Liver (tissue), 9 donors: Measurements from ENCODE around the gene FSTL1. TPM values are rescaled to one million over a fixed set of nuclear protein-coding genes. Genes with fewer than 3 reads are reported as not detected.

ENCODE experiments used
- DNase-seq: peaks from one replicate; pipeline ENCODE4 v3.0.0-alpha.2; 2017; ENCODE audit warnings: low spot score
- H3K27ac ChIP-seq, 2 donors: one replicate each; pipeline ENCODE4 v1.7.0; 2013; ENCODE audit warnings: inconsistent platforms in 2 of 2, low read length in 2 of 2, control low read depth in 1 of 2, low read depth in 1 of 2, mild to moderate bottlenecking in 1 of 2
- H3K27me3 ChIP-seq, 4 donors: one replicate each; pipeline versions ENCODE4 v1.6.1 to v1.7.0; 2013; ENCODE audit warnings: low read length in 3 of 4, inconsistent platforms in 1 of 4, mild to moderate bottlenecking in 1 of 4, moderate library complexity in 1 of 4; ENCODE audit not compliant: control insufficient read depth in 4 of 4, insufficient read depth in 4 of 4
- H3K36me3 ChIP-seq, 4 donors: one replicate each; pipeline versions ENCODE4 v1.6.1 to v1.7.0; 2013; ENCODE audit warnings: low read length in 3 of 4, mild to moderate bottlenecking in 3 of 4, low read depth in 1 of 4, moderate library complexity in 1 of 4; ENCODE audit not compliant: control insufficient read depth in 4 of 4, insufficient read depth in 3 of 4
- H3K4me1 ChIP-seq, 4 donors: one replicate each; pipeline versions ENCODE4 v1.6.1 to v1.7.0; 2013; ENCODE audit warnings: low read length in 3 of 4, mild to moderate bottlenecking in 3 of 4, moderate library complexity in 1 of 4; ENCODE audit not compliant: control insufficient read depth in 4 of 4, insufficient read depth in 4 of 4
- H3K4me3 ChIP-seq, 3 donors: one replicate each; pipeline versions ENCODE4 v1.6.1 to v1.7.0; 2013; ENCODE audit warnings: low read length in 3 of 3, control low read depth in 1 of 3, low read depth in 1 of 3, mild to moderate bottlenecking in 1 of 3
- H3K9ac ChIP-seq, 2 donors: one replicate each; pipeline ENCODE4 v1.7.0; 2013; ENCODE audit warnings: low read length in 2 of 2, mild to moderate bottlenecking in 2 of 2, moderate library complexity in 2 of 2, control low read depth in 1 of 2, low read depth in 1 of 2
- H3K9me3 ChIP-seq, 4 donors: one replicate each; pipeline versions ENCODE4 v1.6.1 to v1.7.0; 2013; ENCODE audit warnings: low read length in 3 of 4; ENCODE audit not compliant: control insufficient read depth in 4 of 4
- ATF3 ChIP-seq: IDR thresholded peaks from 2 replicates; pipeline ENCODE4 v1.6.1; 2016; ENCODE audit warnings: antibody characterized with exemption
- CTCF ChIP-seq: fragments of 150-350 bp; IDR thresholded peaks from 2 replicates; pipeline ENCODE4 v1.5.1; 2017; ENCODE audit warnings: improper control_type of control experiment, low read depth, low read length; ENCODE audit not compliant: missing input control
- EGR1 ChIP-seq, 2 donors: IDR thresholded peaks; 2 replicates each; pipeline ENCODE4 v1.6.1; 2016 to 2018; ENCODE audit warnings: antibody characterized with exemption in 2 of 2, low read depth in 2 of 2
- FOXA1 ChIP-seq: IDR thresholded peaks from 2 replicates; pipeline ENCODE4 v1.6.1; 2016; ENCODE audit warnings: antibody characterized with exemption
- FOXA2 ChIP-seq: IDR thresholded peaks from 2 replicates; pipeline ENCODE4 v1.6.1; 2016; ENCODE audit warnings: antibody characterized with exemption
- GABPA ChIP-seq, 2 donors: IDR thresholded peaks in 1 of 2; conservative IDR thresholded peaks in 1 of 2; 2 replicates each; pipeline ENCODE4 v1.6.1; 2016; ENCODE audit warnings: antibody characterized with exemption in 2 of 2, mild to moderate bottlenecking in 1 of 2, moderate library complexity in 1 of 2
- HNF4A ChIP-seq, 2 donors: conservative IDR thresholded peaks; 2 replicates each; pipeline ENCODE4 v1.6.1; 2016; ENCODE audit warnings: antibody characterized with exemption in 2 of 2, mild to moderate bottlenecking in 2 of 2
- JUND ChIP-seq, 2 donors: IDR thresholded peaks; 2 replicates each; pipeline ENCODE4 v1.6.1; 2016; ENCODE audit warnings: antibody characterized with exemption in 2 of 2
- NR2F2 ChIP-seq: IDR thresholded peaks from 2 replicates; pipeline ENCODE4 v1.6.1; 2016; ENCODE audit warnings: antibody characterized with exemption
- RAD21 ChIP-seq, 2 donors: IDR thresholded peaks; 2 replicates each; pipeline ENCODE4 v1.6.1; 2016; ENCODE audit warnings: antibody characterized with exemption in 2 of 2, mild to moderate bottlenecking in 2 of 2
- REST ChIP-seq: IDR thresholded peaks from 2 replicates; pipeline ENCODE4 v1.6.1; 2016; ENCODE audit warnings: antibody characterized with exemption, mild to moderate bottlenecking
- RXRA ChIP-seq, 2 donors: IDR thresholded peaks; 2 replicates each; pipeline ENCODE4 v1.6.1; 2017 to 2018; ENCODE audit warnings: antibody characterized with exemption in 2 of 2, mild to moderate bottlenecking in 1 of 2
- SP1 ChIP-seq: IDR thresholded peaks from 2 replicates; pipeline ENCODE4 v1.6.1; 2018; ENCODE audit warnings: antibody characterized with exemption, mild to moderate bottlenecking
- TAF1 ChIP-seq: conservative IDR thresholded peaks from 2 replicates; pipeline ENCODE4 v1.6.1; 2016; ENCODE audit warnings: antibody characterized with exemption, mild to moderate bottlenecking
- YY1 ChIP-seq: IDR thresholded peaks from 2 replicates; pipeline ENCODE4 v1.6.1; 2016; ENCODE audit warnings: antibody characterized with exemption, mild to moderate bottlenecking
- ZBTB33 ChIP-seq: IDR thresholded peaks from 2 replicates; pipeline ENCODE4 v1.6.1; 2016; ENCODE audit warnings: antibody characterized with exemption
- WGBS: extraction: QIAGEN DNeasy Blood & Tissue Kit; methylation state at CpG from one replicate; pipeline ENCODE4 v1.1.7; 2013; 5-methylcytosine and 5-hydroxymethylcytosine counted together
- polyA plus RNA-seq, 2 donors: library from polyadenylated mRNA; stranded (reverse) in 1 of 2; unstranded in 1 of 2; fragments of 200-250 nt in 1 of 2; fragments of >200 nt in 1 of 2; fragmentation: Nextera tagmentation in 1 of 2; extraction: Ambion mirVana in 1 of 2; gene quantifications; one replicate each; pipeline versions ENCODE4 v1.2.1 to v1.2.3, GENCODE V29; 2013 to 2015
- total RNA-seq, 2 donors: library from RNA; depleted of rRNA; stranded (reverse); fragments of >200 nt; gene quantifications; one replicate each; pipeline ENCODE4 v1.2.3, GENCODE V29; 2014
- donor health status: healthy.
- donor health status: healthy.
- donor health status: healthy.
- donor health status: healthy.
- donor health status: healthy.

Gene FSTL1
- total and polyA plus RNA-seq, 4 donors = 9.6 to 67.5 (median 24.6) TPM

GRCh38 chr3:120424976-120425570 lies 25.7 kb downstream of the FSTL1 start:
- Histone ChIP-seq H3K9ac (no peak overlapping the region), H3K4me1 (peaks cover 0 to 15% (median 10%) of the 10 kb centered on the region in 4 donors), H3K9me3 (no peaks in the 10 kb centered on the region), H3K27ac (no peak overlapping the region), H3K4me3 (no peak overlapping the region), H3K27me3 (no peaks in the 10 kb centered on the region), H3K36me3 (no peaks in the 10 kb centered on the region)
- TF ChIP-seq YY1 = no peak
- no peak for TF ChIP-seq GABPA (IDR thresholded peaks at IDR 0.05 in 1 of 2, conservative IDR thresholded peaks at IDR 0.05 in 1 of 2)
- no peak for TF ChIP-seq RAD21 (IDR thresholded peaks at IDR 0.05)
- TF ChIP-seq FOXA2 = no peak
- TF ChIP-seq FOXA1 = no peak
- no peak for TF ChIP-seq HNF4A (conservative IDR thresholded peaks at IDR 0.05)
- no peak for TF ChIP-seq NR2F2
- TF ChIP-seq REST = no peak
- TF ChIP-seq ATF3 = no peak
- no peak for TF ChIP-seq EGR1 (IDR thresholded peaks at IDR 0.05; ENCODE audit: low read depth in 2 of 2)
- no peak for TF ChIP-seq SP1
- no peak for DNase-seq
- WGBS = 68% methylated on average over 5 of the region's 5 CpGs

- no peaks in the 10 kb centered on the region for H3K27me3 ChIP-seq
- no peak overlapping the region for H3K4me3 ChIP-seq
- TF ChIP-seq FOXA1 = no peak
- TF ChIP-seq JUND (IDR thresholded peaks at IDR 0.05) = no peak
- TF ChIP-seq FOXA2 = no peak
- TF ChIP-seq CTCF = no peak
- TF ChIP-seq EGR1 (IDR thresholded peaks at IDR 0.05; ENCODE audit: low read depth in 2 of 2) = no peak
- TF ChIP-seq ZBTB33 = no peak
- no peak for TF ChIP-seq ATF3
- no peak for TF ChIP-seq HNF4A (conservative IDR thresholded peaks at IDR 0.05)
- TF ChIP-seq SP1 = no peak
- TF ChIP-seq NR2F2 = no peak
- TF ChIP-seq RXRA (IDR thresholded peaks at IDR 0.05) = no peak
- no peak for TF ChIP-seq YY1
- no peak for TF ChIP-seq TAF1
- no peak for TF ChIP-seq REST
- DNase-seq = no peak
- peaks cover 0 to 17% (median 11%) of the 10 kb centered on the region in 4 donors for H3K4me1 ChIP-seq
- H3K36me3 ChIP-seq = no peaks in the 10 kb centered on the region
- H3K9ac ChIP-seq = no peak overlapping the region
- H3K27ac ChIP-seq = no peak overlapping the region
- no peaks in the 10 kb centered on the region for H3K9me3 ChIP-seq
- WGBS = 87% methylated on average over 6 of the region's 6 CpGs
Measured at GRCh38 chr3:120424506-120424905, 26.3 kb downstream of the FSTL1 start.
